Measurements from ENCODE around the gene TK1.

The TK1 gene

GRCh38 chr17:78219396-78220150 is 32.7 kb upstream of the TK1 start:
- Histone ChIP-seq H3K4me3 (ENCODE audit: low read length in 2 of 2) (no peak overlapping the region), H3K9ac (ENCODE audit: low read depth in 1 of 2, low read length in 2 of 2) (no peak overlapping the region), H3K36me3 (ENCODE audit: control insufficient read depth in 2 of 2, insufficient read depth in 2 of 2, low read length in 2 of 2) (peaks cover 0 to 2% of the 10 kb centered on the region in 2 donors), H3K27ac (ENCODE audit: low read depth in 2 of 2, low read length in 2 of 2) (no peak overlapping the region), H3K4me1 (ENCODE audit: control insufficient read depth in 2 of 2, insufficient read depth in 2 of 2, low read length in 2 of 2) (peaks cover 2 to 3% of the 10 kb centered on the region in 2 donors), H3K9me3 (ENCODE audit: control insufficient read depth in 2 of 2, low read length in 2 of 2) (no peaks in the 10 kb centered on the region), H3K27me3 (ENCODE audit: control insufficient read depth in 2 of 2, insufficient read depth in 2 of 2, low read length in 2 of 2) (no peaks in the 10 kb centered on the region)

- H3K4me1 ChIP-seq (ENCODE audit: control insufficient read depth in 2 of 2, insufficient read depth in 2 of 2, low read length in 2 of 2) = peaks cover 7% of the 10 kb centered on the region in 2 donors
- no peak overlapping the region for H3K27ac ChIP-seq (ENCODE audit: low read depth in 2 of 2, low read length in 2 of 2)
- H3K9me3 ChIP-seq (ENCODE audit: control insufficient read depth in 2 of 2, low read length in 2 of 2) = no peaks in the 10 kb centered on the region
- no peaks in the 10 kb centered on the region for H3K36me3 ChIP-seq (ENCODE audit: control insufficient read depth in 2 of 2, insufficient read depth in 2 of 2, low read length in 2 of 2)
- H3K4me3 ChIP-seq (ENCODE audit: low read length in 2 of 2) = peak overlapping the region; percentile 65 to 68
- no peaks in the 10 kb centered on the region for H3K27me3 ChIP-seq (ENCODE audit: control insufficient read depth in 2 of 2, insufficient read depth in 2 of 2, low read length in 2 of 2)
- peak overlapping the region in 1 of 2 donors; percentile 68 for H3K9ac ChIP-seq (ENCODE audit: low read depth in 1 of 2, low read length in 2 of 2)
Measured at GRCh38 chr17:78214706-78215061, 27.8 kb upstream of the TK1 start.

- Histone ChIP-seq H3K9me3 (ENCODE audit: control insufficient read depth in 2 of 2, low read length in 2 of 2) (no peaks in the 10 kb centered on the region), H3K27ac (ENCODE audit: low read depth in 2 of 2, low read length in 2 of 2) (no peak within 1 kb of the TSS), H3K4me3 (ENCODE audit: low read length in 2 of 2) (peak within 1 kb of the TSS; percentile 65 to 68), H3K36me3 (ENCODE audit: control insufficient read depth in 2 of 2, insufficient read depth in 2 of 2, low read length in 2 of 2) (no peaks in the 10 kb centered on the region), H3K4me1 (ENCODE audit: control insufficient read depth in 2 of 2, insufficient read depth in 2 of 2, low read length in 2 of 2) (peaks cover 7% of the 10 kb centered on the region in 2 donors), H3K9ac (ENCODE audit: low read depth in 1 of 2, low read length in 2 of 2) (peak within 1 kb of the TSS; percentile 41 to 68), H3K27me3 (ENCODE audit: control insufficient read depth in 2 of 2, insufficient read depth in 2 of 2, low read length in 2 of 2) (no peaks in the 10 kb centered on the region)
Measured at GRCh38 chr17:78214016-78214705, 27.3 kb upstream of the TK1 start, which contains the start of gene BIRC5. Gene BIRC5 (plus strand): TSS chr17:78214253. CDS start chr17:78214317, 64 bp downstream.

GRCh38 chr17:78211032-78211431 is 24.2 kb upstream of the TK1 start:
- no peaks in the 10 kb centered on the region for H3K9me3 ChIP-seq (ENCODE audit: control insufficient read depth in 2 of 2, low read length in 2 of 2)
- no peak overlapping the region for H3K27ac ChIP-seq (ENCODE audit: low read depth in 2 of 2, low read length in 2 of 2)
- no peak overlapping the region for H3K9ac ChIP-seq (ENCODE audit: low read depth in 1 of 2, low read length in 2 of 2)
- peaks cover 7% of the 10 kb centered on the region in 2 donors for H3K4me1 ChIP-seq (ENCODE audit: control insufficient read depth in 2 of 2, insufficient read depth in 2 of 2, low read length in 2 of 2)
- H3K36me3 ChIP-seq (ENCODE audit: control insufficient read depth in 2 of 2, insufficient read depth in 2 of 2, low read length in 2 of 2) = peaks cover 0 to 2% of the 10 kb centered on the region in 2 donors
- no peak overlapping the region for H3K4me3 ChIP-seq (ENCODE audit: low read length in 2 of 2)
- no peaks in the 10 kb centered on the region for H3K27me3 ChIP-seq (ENCODE audit: control insufficient read depth in 2 of 2, insufficient read depth in 2 of 2, low read length in 2 of 2)

GRCh38 chr17:78210111-78210510 is 23.3 kb upstream of the TK1 start:
- no peak overlapping the region for H3K9ac ChIP-seq (ENCODE audit: low read depth in 1 of 2, low read length in 2 of 2)
- H3K27ac ChIP-seq (ENCODE audit: low read depth in 2 of 2, low read length in 2 of 2) = no peak overlapping the region
- peaks cover 0 to 2% of the 10 kb centered on the region in 2 donors for H3K36me3 ChIP-seq (ENCODE audit: control insufficient read depth in 2 of 2, insufficient read depth in 2 of 2, low read length in 2 of 2)
- H3K9me3 ChIP-seq (ENCODE audit: control insufficient read depth in 2 of 2, low read length in 2 of 2) = no peaks in the 10 kb centered on the region
- no peak overlapping the region for H3K4me3 ChIP-seq (ENCODE audit: low read length in 2 of 2)
- peaks cover 7% of the 10 kb centered on the region in 2 donors for H3K4me1 ChIP-seq (ENCODE audit: control insufficient read depth in 2 of 2, insufficient read depth in 2 of 2, low read length in 2 of 2)
- H3K27me3 ChIP-seq (ENCODE audit: control insufficient read depth in 2 of 2, insufficient read depth in 2 of 2, low read length in 2 of 2) = no peaks in the 10 kb centered on the region

GRCh38 chr17:78208486-78208885 is 21.6 kb upstream of the TK1 start:
- Histone ChIP-seq H3K27ac (ENCODE audit: low read depth in 2 of 2, low read length in 2 of 2) (no peak overlapping the region), H3K9ac (ENCODE audit: low read depth in 1 of 2, low read length in 2 of 2) (no peak overlapping the region), H3K9me3 (ENCODE audit: control insufficient read depth in 2 of 2, low read length in 2 of 2) (no peaks in the 10 kb centered on the region), H3K36me3 (ENCODE audit: control insufficient read depth in 2 of 2, insufficient read depth in 2 of 2, low read length in 2 of 2) (peaks cover 7% of the 10 kb centered on the region in 2 donors), H3K4me3 (ENCODE audit: low read length in 2 of 2) (no peak overlapping the region), H3K4me1 (ENCODE audit: control insufficient read depth in 2 of 2, insufficient read depth in 2 of 2, low read length in 2 of 2) (no peaks in the 10 kb centered on the region), H3K27me3 (ENCODE audit: control insufficient read depth in 2 of 2, insufficient read depth in 2 of 2, low read length in 2 of 2) (no peaks in the 10 kb centered on the region)

GRCh38 chr17:78206298-78206697 is 19.4 kb upstream of the TK1 start:
- H3K9me3 ChIP-seq (ENCODE audit: control insufficient read depth in 2 of 2, low read length in 2 of 2) = no peaks in the 10 kb centered on the region
- H3K4me1 ChIP-seq (ENCODE audit: control insufficient read depth in 2 of 2, insufficient read depth in 2 of 2, low read length in 2 of 2) = no peaks in the 10 kb centered on the region
- no peaks in the 10 kb centered on the region for H3K27me3 ChIP-seq (ENCODE audit: control insufficient read depth in 2 of 2, insufficient read depth in 2 of 2, low read length in 2 of 2)
- peaks cover 10% of the 10 kb centered on the region in 2 donors for H3K36me3 ChIP-seq (ENCODE audit: control insufficient read depth in 2 of 2, insufficient read depth in 2 of 2, low read length in 2 of 2)
- H3K9ac ChIP-seq (ENCODE audit: low read depth in 1 of 2, low read length in 2 of 2) = no peak overlapping the region
- H3K4me3 ChIP-seq (ENCODE audit: low read length in 2 of 2) = no peak overlapping the region
- no peak overlapping the region for H3K27ac ChIP-seq (ENCODE audit: low read depth in 2 of 2, low read length in 2 of 2)

- no peak overlapping the region for H3K9ac ChIP-seq (ENCODE audit: low read depth in 1 of 2, low read length in 2 of 2)
- H3K36me3 ChIP-seq (ENCODE audit: control insufficient read depth in 2 of 2, insufficient read depth in 2 of 2, low read length in 2 of 2) = peaks cover 10% of the 10 kb centered on the region in 2 donors
- no peak overlapping the region for H3K4me3 ChIP-seq (ENCODE audit: low read length in 2 of 2)
- H3K27ac ChIP-seq (ENCODE audit: low read depth in 2 of 2, low read length in 2 of 2) = no peak overlapping the region
- no peaks in the 10 kb centered on the region for H3K27me3 ChIP-seq (ENCODE audit: control insufficient read depth in 2 of 2, insufficient read depth in 2 of 2, low read length in 2 of 2)
- no peaks in the 10 kb centered on the region for H3K9me3 ChIP-seq (ENCODE audit: control insufficient read depth in 2 of 2, low read length in 2 of 2)
- H3K4me1 ChIP-seq (ENCODE audit: control insufficient read depth in 2 of 2, insufficient read depth in 2 of 2, low read length in 2 of 2) = no peaks in the 10 kb centered on the region
Measured at GRCh38 chr17:78205124-78205775, 18.4 kb upstream of the TK1 start.

GRCh38 chr17:78204387-78205123 is 17.7 kb upstream of the TK1 start:
- peaks cover 2 to 3% of the 10 kb centered on the region in 2 donors for H3K4me1 ChIP-seq (ENCODE audit: control insufficient read depth in 2 of 2, insufficient read depth in 2 of 2, low read length in 2 of 2)
- H3K27me3 ChIP-seq (ENCODE audit: control insufficient read depth in 2 of 2, insufficient read depth in 2 of 2, low read length in 2 of 2) = no peaks in the 10 kb centered on the region
- no peak overlapping the region for H3K27ac ChIP-seq (ENCODE audit: low read depth in 2 of 2, low read length in 2 of 2)
- no peak overlapping the region for H3K4me3 ChIP-seq (ENCODE audit: low read length in 2 of 2)
- H3K9me3 ChIP-seq (ENCODE audit: control insufficient read depth in 2 of 2, low read length in 2 of 2) = no peaks in the 10 kb centered on the region
- no peak overlapping the region for H3K9ac ChIP-seq (ENCODE audit: low read depth in 1 of 2, low read length in 2 of 2)
- H3K36me3 ChIP-seq (ENCODE audit: control insufficient read depth in 2 of 2, insufficient read depth in 2 of 2, low read length in 2 of 2) = peaks cover 10% of the 10 kb centered on the region in 2 donors
